ENCODE measurements around the gene ZNF217.
"Not testable (repeated sequence)": the region's sequence is repeated elsewhere in the genome, so short reads cannot be mapped to it uniquely, and the experiment has no call there.

GRCh38 chr20:53618490-53619000 lies 24.9 kb upstream of the ZNF217 start:
- TF ChIP-seq CTCF (conservative IDR thresholded peaks at IDR 0.05; ENCODE audit: low read depth, low read length); EZH2 (IDR thresholded peaks at IDR 0.05; ENCODE audit: low read length, unreplicated experiment): not testable (repeated sequence)

Data from PC-3 (cell line).